Hematopoietic multipotent progenitor cell treated with erythropoietin and hydrocortisone succinate and interleukin-3 and kit ligand, for 8 days (in vitro differentiated cells): ENCODE results near the gene ZBTB3.
"Not testable (repeated sequence)": the region's sequence is repeated elsewhere in the genome, so short reads cannot be mapped to it uniquely, and the experiment has no call there.

Source experiments
- DNase-seq: peaks from one replicate; pipeline ENCODE4 v3.0.0-alpha.2; 2015

Gene ZBTB3

DNA sequence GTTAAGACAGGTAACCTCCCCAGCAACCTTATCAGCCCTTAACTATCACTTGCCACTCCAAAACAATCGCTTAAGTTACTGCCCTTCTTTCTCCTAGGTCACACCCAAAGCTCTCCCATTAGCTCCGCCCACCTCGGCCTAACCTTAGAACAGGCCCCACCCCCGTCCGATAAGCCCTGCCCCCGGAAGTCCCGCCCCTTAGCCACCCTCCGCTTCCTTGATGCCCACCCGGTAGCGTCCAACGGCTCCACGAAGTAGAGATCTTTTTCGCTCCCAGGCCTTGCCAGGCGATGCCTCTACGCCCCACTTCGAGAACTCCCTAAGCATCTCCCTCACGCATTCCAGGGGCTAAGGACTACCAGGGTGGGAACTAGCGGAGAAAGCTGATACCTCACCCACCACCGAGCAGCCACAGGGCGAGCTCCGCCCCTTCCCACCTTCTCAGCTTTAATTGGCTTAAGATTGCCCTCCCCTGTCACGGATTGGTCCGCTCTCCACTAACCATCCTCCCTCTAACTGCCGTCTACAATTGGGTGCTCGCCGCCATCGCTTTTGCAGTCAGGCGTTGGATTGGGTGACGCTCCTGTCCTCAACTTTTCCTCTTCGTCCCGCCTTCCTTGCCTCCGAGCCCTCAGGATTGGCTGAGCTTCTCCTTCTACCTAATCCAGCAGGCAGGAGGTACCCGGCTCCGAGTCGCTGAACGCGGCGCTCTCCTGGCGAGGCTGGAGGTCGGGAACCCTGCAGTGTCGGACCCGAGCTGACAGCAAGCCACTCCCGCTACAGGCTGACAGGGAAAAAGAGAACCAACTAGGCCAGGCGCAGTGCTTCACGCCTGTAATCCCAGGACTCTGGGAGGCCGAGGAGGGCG, at the start of gene ZBTB3:
ZBTB3 (minus strand) TSS at position 425 of the 868 bp plus-strand sequence. CDS start 496 bp downstream, outside the sequence.
- DNase-seq = peak; percentile 100

DNA sequence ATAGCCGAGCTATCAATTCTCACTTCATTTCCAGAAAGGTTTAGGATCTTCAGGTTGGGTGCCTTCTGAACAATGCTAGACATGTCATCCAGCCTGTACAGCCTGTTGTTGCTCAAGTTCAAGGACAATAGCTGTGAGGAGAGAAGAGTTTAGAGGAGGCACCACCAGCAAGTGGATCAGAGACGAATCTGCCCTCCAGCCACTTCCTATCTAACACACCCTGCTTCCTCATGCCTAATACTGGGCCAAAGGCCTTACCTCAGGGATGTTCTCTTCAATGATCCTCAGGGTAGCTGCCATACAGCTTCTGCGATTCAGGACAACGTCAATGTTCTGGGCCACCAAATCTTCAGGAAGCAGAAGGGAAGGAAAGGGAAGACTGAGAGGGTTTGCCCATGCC, 47.1 kb upstream of the ZBTB3 start:
- no peak for DNase-seq

DNA sequence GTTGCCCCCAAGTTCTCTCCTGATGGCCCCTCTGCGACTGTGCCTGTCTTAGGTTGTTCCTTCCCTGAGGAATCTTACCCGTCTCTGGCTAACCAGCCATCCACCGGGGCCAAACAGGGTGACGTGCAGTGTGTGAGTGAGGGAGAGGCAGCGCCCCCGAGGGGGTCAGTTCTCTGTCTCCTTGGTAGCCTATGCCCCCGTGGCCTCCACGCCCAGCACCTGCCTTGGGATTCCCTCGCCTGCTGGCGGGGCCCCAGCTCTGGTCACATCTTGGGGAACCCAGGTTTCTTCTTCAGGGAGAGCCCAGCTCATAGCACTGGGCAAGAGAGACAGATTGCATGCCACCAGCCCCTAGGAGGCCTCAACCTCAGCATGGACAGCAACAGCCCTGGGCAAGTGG, 45.5 kb upstream of the ZBTB3 start:
- no peak for DNase-seq

DNA sequence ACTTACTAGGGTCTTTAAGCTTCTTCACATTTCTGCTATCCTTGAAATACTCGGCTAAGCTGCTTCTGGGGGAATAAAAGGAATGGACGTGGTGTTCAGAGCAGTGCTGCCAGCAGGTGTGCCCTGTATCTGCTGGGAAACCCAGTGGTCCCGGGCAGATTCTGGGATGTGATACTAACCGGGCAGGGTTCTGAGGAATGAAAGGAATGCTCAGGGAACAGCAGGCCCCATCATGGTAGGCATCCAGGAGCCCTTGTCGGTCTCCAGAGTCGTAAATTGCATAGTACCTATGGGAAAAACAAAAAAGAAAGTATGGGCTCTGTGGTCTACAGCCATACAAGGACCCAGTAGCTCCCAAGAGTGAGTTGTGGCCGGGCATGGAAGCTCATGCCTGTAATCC, 42.3 kb upstream of the ZBTB3 start:
- DNase-seq = no peak

DNA sequence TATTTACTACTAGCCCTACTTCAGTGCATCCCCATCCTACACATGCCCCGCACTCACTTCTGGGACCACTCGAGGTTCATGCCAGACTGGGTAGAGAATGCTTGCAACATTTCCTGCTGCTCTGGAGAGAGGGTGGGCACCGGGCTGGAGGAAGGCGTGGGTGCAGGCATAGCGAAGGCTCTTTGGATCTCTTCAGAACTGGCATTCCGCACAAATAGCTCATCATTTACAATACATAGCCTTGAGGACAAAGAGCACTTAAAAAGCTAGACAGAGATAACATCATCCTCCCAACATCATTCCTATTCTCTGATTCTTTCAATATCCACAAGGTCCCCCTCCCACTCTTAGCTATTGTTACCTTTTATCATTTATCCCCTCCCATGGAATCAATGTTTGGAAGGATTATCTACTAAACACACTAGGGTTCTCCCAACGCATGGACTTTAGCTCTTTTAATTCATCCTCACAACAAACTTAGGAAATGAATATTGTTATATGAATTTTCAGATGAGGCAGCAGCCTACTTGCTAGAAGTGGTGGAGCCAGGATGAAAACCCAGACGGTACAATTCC, 40.3 kb upstream of the ZBTB3 start:
- DNase-seq = no peak

DNA sequence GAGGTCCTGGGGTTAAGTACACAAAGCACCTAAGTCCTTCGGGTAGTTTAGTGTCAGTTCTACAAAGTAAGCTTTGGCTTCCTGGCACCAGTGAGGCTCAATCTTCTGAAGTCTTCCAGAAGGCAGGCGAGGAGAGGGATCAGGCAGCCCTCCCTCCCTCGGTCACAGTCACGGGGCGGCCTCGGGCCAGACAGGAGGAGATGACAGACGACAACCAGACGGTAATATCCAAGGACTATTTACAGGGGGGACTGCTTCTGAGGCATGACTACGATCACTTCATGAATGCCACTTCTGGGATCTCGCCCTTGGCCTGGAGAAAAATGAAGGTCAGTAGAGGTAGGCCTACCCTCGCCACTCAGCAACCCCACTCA, 38.2 kb upstream of the ZBTB3 start:
- no peak for DNase-seq

DNA sequence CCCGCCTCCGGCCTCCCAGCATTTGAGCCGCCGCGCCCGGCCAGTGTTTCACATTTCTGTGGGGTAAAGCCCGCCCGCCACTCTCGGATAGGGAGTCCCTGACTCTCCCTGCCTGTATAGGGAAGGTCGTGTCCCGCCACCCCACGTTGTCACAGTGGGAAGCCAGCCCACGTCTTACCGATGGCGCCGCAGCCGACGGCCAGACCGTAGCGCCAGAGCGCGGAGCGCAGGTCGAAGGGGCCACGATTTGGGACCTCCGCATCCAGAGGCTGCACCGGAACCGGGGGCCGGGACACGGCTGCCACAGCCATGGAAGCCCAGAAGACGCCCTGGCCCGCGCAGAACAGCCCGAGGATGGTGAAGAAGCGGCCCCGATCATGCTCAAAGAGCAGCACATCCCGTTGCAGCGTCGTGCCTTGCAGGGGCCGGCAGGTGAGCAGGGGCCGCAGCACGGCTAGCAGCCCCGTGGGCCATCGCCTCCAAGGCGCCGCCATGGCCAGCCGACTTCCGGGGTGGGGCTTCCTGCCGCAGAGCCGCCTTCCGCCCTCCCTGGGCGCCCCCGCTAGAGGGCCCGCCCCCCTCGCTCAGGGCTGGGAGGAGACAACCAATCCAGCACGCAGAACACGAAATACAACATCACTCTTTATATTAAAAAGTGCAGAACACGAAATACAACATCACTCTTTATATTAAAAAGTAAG, 37.7 kb upstream of the ZBTB3 start, which contains the start of gene TMEM223:
TMEM223 (minus strand) TSS at position 506 of the 701 bp plus-strand sequence; CDS start at position 494, 12 bp downstream.
- DNase-seq = peak; percentile 87

DNA sequence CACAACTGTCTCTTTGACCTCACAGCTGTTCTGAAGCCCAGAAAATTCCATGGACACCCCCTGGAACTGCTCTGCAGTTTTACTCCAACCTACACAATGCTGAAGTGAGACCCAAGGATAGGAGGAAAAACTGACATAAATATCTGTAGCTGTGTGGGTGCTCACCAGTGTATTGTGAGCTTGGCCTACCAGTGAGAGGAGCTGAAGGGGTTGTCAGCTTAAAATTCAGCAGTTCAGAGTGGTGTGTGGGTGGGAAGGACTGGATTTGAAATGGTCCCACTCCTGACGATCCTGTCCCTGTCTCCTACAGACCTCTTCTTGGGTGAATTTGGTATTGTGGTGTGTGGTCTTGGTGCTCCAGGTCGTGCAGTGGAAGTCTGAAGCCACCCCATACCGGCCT, 35.6 kb upstream of the ZBTB3 start:
- DNase-seq = no peak

DNA sequence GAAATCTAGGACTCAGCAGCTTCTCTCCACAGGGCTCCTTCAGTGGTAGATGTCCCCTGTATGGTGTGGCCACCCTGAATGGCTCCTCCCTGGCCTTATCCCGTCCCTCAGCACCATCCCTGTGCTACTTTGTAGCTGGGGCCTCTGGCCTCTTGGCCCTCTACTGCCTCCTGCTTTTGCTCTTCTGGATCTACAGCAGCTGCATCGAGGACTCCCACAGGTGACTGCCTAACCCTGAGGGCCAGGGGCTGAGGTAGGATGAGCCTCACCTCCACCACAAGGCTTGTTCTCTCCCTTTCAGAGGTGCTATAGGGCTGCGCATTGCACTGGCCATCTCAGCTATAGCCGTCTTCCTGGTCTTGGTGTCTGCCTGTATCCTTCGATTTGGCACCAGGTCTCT, 35.0 kb upstream of the ZBTB3 start:
- no peak for DNase-seq

DNA sequence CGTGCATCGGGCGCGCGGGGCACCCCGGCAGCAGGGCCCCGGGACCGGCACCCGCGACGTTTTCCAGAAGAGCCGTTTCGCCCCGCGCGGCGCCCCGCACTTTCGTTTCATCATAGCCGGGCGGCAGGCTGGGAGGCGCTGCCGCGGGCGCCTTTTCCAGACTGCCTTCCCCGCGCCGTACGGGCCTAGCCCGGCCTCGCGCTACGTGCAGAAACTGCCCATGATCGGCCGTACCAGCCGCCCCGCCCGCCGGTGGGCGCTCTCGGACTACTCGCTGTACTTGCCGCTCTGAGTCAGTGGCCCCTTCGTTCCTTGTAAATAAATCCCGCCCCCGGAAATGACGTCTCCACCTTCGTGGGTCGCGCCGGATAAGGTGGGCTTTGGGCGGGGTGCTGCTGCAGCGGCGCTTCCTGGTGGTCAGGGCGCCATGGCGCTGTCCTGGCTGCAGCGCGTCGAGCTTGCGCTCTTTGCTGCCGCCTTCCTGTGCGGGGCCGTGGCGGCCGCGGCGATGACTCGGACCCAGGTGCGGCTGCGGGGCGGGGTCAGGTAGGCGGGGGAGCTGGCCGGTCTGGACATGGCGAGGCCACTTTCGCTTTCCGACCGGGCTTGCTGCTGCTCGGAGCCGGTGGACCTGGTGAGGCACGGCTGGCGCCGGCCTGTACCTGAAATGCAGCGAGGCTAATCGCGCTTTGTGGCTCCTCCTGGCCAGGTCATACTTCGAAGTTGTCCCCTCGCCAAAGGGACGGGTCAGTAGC, 33.2 kb upstream of the ZBTB3 start, which contains the start of gene TMEM179B:
TMEM179B (plus strand) TSS at position 398 of the 755 bp plus-strand sequence; CDS start at position 428, 30 bp downstream.
- DNase-seq = peak; percentile 99

DNA sequence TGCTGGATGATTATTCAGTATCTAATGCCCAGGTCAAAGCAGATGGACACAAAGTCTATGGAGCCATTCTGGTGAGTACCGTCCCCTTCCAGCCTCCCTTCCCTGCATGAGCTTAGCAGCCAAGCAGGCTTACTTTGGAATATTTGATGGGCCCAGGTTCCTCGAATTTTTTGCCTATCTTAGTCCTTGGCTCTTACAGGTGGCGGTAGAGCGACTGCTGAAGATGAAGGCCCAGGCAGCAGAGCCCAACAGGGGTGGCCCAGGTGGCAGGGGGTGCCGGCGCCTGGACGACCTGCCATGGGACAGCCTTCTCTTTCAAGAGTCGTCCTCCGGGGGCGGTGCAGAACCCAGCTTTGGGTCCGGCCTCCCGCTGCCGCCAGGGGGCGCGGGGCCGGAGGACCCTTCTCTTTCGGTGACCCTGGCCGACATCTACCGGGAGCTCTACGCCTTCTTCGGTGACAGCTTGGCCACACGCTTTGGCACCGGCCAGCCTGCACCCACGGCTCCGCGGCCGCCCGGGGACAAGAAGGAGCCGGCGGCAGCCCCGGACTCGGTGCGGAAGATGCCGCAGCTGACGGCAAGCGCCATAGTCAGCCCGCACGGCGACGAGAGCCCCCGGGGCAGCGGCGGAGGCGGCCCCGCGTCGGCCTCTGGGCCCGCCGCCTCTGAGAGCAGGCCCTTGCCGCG, 32.5 kb upstream of the ZBTB3 start:
- peak; percentile 87 for DNase-seq

DNA sequence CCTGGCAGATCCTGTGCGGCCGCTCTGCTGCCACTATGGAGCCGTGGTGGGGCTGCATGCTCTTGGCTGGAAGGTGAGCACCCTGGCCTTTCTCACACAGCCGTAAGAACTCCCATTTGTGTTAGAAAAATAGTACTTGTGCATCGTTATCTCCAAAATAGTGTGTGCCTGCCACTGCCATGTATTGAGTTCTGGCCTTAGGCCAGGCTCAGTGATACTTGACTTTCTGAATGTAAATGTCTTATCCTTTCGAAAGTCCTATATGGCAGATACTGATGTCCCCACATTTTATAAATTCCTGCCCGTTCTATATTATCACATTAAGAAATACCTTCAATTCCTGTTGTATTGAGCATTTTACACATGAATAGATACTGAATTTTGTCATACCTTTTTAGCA, 28.8 kb upstream of the ZBTB3 start:
- DNase-seq = peak; percentile 28

DNA sequence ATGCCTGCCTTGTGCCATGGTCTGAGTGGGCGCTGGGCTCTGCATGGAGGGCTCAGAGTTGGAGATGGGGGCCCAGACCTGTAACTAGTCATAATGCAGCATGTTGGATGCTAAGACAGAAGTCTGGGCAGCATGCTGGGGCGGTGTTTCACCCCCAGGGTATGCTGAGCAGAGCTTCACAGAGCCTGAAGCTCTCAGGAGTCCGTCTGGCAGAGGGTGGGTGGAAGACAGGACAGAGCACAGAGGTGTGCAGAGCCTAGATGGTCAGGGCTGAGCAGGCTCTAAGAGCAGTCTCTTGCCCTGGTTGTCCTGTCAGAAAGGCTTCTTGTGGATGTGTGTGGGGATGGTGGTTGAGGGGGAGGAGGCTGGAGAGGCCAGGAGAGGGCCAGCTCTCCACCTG, 24.5 kb upstream of the ZBTB3 start:
- DNase-seq = no peak

DNA sequence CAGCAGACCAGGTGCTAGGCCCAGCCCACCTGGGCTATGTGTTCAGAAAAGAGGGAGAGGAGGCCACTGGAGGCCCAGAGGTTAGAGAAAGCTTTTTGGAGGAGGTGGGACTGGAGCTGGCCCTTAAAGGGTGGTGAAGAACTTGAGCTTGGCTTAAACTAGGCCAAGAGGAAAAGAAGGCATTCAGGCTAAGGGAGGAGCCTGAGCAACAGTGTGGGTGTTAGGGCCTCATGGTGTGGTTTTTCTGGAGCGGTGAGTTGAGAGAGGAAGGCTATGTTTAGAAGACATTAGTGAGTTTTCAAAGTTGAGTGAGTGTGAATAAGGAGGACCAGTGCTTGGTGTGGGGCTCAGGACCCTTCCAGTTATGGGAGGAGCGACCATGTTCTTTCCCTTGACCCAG, 23.4 kb upstream of the ZBTB3 start:
- DNase-seq = no peak

DNA sequence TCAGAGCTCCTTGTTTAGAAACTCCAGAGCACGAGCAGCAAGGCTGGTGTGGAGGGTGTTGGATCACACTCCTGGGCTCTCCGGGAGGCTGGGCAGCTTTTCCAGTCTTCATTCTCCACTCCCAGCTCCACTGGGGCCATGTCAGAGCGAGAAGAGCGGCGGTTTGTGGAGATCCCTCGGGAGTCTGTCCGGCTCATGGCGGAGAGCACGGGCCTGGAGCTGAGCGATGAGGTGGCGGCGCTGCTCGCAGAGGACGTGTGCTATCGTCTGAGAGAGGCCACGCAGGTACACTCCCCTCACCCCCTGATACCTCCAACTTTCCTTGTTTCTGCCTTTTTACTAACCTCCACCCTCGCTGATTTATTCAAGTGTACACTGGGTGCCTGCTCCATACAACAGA, 21.7 kb upstream of the ZBTB3 start:
- DNase-seq = no peak

DNA sequence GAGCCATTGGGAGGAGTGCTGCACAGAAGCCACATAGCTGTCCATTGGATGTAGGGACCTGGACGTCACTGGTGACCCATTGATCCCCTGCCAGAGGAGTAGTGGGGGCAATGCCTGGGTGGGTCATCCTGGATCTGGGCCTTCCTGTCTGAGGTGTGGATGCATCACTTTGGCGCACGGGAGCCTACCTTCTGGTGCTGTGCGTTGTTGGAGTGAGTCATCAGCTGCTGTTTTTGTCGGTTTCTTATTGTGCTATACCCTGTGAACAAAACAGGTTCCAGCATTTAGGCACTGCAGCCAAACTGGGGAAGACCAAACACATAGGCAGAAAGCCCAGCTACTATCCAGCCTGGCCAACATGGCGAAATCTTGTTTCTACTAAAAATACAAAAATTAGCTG, 20.4 kb upstream of the ZBTB3 start:
- no peak for DNase-seq

DNA sequence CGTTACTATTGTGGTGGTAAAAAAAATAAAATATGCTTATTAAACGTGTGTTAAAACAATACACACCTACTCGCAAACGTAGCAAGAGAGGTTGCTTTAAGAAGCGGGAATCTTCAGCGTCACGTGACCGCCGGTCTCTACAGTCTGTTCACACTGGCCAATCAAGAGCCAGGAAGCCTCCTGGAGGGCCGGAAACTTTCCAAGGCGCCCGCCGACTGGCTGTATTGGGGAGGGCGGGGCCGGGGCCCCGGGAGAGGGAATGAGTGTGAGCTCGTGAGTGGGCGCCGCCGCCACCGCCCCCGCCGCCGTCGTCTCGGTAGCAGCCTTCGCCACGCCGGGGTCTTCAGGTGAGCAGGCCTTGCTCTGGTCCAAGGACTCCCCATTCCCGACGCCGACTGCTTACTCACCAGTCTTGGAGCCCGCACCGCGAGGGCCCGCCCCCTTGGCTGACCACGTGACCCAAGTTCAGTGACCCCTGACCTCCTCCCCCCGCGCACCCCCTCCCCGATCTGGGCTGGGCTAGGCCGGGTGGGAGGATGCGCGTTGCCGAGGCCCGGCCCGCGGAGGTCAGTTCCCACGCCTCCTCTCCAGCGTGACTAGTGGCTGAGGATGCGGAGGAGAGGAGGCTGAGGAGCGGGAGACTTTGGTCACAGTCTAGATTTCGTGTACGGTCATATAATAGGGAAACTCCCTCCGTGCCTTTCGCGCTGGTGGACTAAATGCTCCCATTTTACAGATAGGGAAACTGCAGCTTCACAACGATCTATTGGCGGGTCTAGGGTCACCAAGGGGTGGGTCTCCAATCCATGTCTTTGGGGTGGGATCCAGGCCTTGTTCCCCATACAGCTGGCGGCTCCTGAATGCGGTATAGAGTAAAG, 17.4 kb upstream of the ZBTB3 start, which contains the start of gene TAF6L:
TAF6L (plus strand) TSS at position 253 of the 878 bp plus-strand sequence. CDS start 4,388 bp downstream, outside the sequence.
- DNase-seq = peak; percentile 98

DNA sequence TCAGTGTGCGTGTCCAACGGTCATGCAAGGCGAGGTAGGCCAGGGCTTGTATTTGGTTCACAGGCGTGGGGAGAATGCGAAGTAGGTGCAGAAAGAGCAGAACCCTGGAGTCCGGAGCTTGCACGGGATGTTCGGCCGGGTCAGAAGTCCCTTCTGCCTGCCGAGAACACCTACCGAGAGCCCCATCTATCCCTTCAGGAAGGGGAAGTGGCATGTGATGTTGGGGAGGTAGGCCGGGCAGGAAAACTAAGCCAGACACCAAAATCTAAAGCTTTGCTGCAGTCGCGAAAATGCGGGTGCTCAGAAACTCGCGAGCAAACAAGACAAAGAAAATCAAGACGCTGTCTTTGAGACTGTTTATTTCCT, 16.8 kb upstream of the ZBTB3 start:
- DNase-seq = no peak

DNA sequence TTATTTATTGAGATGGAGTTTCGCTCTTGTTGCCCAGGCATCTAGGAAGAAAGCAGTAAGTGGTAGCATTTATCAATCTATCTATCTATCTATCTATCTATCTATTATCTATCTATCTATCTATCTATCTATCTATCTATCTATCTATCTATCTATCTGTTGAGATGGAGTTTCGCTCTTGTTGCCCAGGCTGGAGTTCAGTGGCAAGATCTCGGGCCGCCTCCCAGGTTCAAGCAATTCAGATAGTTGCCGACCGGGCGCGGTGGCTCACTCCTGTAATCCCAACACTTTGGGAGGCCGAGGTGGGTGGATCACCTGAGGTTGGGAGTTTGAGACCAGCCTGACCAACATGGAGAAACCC, 6.9 kb upstream of the ZBTB3 start:
- not testable (repeated sequence) for DNase-seq

DNA sequence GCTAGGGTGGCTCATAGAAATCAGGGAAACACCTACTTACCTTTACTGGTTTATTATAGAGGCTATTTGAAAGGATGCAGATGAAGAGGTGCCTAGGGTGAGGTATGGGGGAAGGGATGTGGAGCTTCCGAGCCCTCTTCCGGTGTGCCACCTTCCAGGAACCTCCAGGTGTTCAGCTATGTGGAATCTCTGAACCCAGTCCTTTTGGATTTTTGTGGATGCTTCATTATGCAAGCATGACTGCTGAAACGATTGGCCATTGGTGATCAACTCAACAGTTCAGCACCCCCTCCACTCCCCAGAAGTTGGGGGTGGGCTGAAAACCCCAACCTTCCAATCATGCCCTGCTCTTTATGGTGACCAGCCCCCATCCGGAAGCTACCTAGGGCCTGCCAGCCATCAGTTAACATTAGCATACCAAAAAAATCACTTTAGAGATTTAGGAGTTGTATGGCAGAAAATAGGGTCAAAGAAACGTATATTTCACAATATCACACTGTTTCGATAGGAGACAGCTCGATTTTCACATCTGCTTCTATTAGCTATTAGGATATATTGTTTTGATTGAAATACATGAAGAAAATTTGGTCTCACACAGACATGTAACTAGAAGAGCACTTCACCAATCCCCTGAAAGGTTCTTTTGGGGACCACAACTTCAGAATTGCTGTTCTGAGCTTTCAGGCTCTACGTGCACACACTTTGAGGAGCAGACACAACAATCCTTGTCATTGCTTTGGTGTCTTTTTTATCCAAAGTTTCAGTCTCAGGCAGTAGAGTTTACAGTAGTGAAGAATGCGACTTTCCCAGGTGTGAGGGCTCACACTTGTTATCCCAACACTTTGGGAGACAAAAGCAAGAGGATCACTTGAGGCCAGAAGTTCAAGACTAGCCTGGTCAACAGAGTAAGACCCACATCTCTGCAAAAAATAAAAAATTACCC, 4.2 kb upstream of the ZBTB3 start:
- no peak for DNase-seq
